Upper lobe of left lung (tissue), 6 donors: ENCODE measurements around the gene KCNC2. TPM values are rescaled to one million over a fixed set of nuclear protein-coding genes. Genes with fewer than 3 reads are reported as not detected.

ENCODE experiments used
- ATAC-seq, 2 donors: fragments of 200-7000 bp; cut with Tn5 transposase; one replicate each; pipeline ENCODE4 v1.9.1; 2022; ENCODE audit warnings: mild to moderate bottlenecking in 2 of 2, moderate library complexity in 2 of 2; ENCODE audit not compliant: low FRiP score in 2 of 2
- DNase-seq, 2 donors: peaks; one replicate each; pipeline ENCODE4 v3.0.0-alpha.2; 2019 to 2020
- H3K27ac ChIP-seq, 4 donors: fragments of 200-600 bp; sonication (generic); one replicate each; pipeline ENCODE4 v1.5.1; 2016 to 2019
- H3K27me3 ChIP-seq, 4 donors: fragments of 200-600 bp; sonication (generic); one replicate each; pipeline ENCODE4 v1.5.1; 2017 to 2019
- H3K36me3 ChIP-seq, 4 donors: fragments of 200-600 bp; sonication (generic); one replicate each; pipeline ENCODE4 v1.5.1; 2016 to 2019
- H3K4me1 ChIP-seq, 4 donors: fragments of 200-600 bp; sonication (generic); one replicate each; pipeline ENCODE4 v1.5.1; 2018 to 2019
- H3K4me3 ChIP-seq, 4 donors: fragments of 200-600 bp; sonication (generic); one replicate each; pipeline ENCODE4 v1.5.1; 2017 to 2019; ENCODE audit warnings: mild to moderate bottlenecking in 2 of 4, moderate library complexity in 1 of 4
- H3K9me3 ChIP-seq, 4 donors: fragments of 200-600 bp; sonication (generic); one replicate each; pipeline ENCODE4 v1.5.1; 2018 to 2019
- CTCF ChIP-seq, 6 experiments: fragments of 450-650 bp in 4 of 6; fragments of 200-600 bp in 2 of 6; sonication (generic) in 2 of 6; IDR thresholded peaks; one replicate each; pipeline ENCODE4 v1.5.1; 2016 to 2019; ENCODE audit warnings: antibody characterized with exemption in 6 of 6
- EP300 ChIP-seq, 4 donors: sonication (generic); formaldehyde crosslinking; IDR thresholded peaks; one replicate each; pipeline ENCODE4 v1.5.1; 2017; ENCODE audit warnings: antibody characterized with exemption in 4 of 4, control low read depth in 2 of 4
- POLR2A ChIP-seq, 4 donors: fragments of 450-650 bp; IDR thresholded peaks; one replicate each; pipeline ENCODE4 v1.5.1; 2016 to 2017; ENCODE audit warnings: antibody characterized with exemption in 4 of 4, mild to moderate bottlenecking in 2 of 4
- POLR2AphosphoS5 ChIP-seq, 2 donors: sonication (generic); formaldehyde crosslinking; IDR thresholded peaks; one replicate each; pipeline ENCODE4 v1.5.1; 2017; ENCODE audit warnings: antibody characterized with exemption in 2 of 2
- WGBS, 2 donors: methylation state at CpG; one replicate each; pipeline ENCODE4 v1.1.5; 2017 to 2018; 5-methylcytosine and 5-hydroxymethylcytosine counted together
- total RNA-seq, 6 donors: library from RNA; depleted of rRNA in 4 of 6; stranded (reverse); fragments of >200 nt in 4 of 6; gene quantifications; one replicate each; pipeline versions ENCODE4 v1.1.0 to v1.2.1, GENCODE V29; 2016 to 2021
- donor health status: DM: no; HTN: no; CAD: no; lungs with moderate emphysema.
- donor health status: DM: no; HTN: yes; CAD: no; lungs with severe emphysema.

Gene KCNC2
- total RNA-seq, 6 donors from 2014 or later = not detected

- ATAC-seq = no peak
- 48 to 87% methylated on average over 1 of the region's 1 CpG for WGBS, 2 donors
- no peak for DNase-seq
- Histone ChIP-seq H3K9me3 (peaks cover 0 to 6% (median 0%) of the 10 kb centered on the region in 4 donors), H3K4me3 (no peak overlapping the region), H3K36me3 (no peaks in the 10 kb centered on the region), H3K27ac (no peak overlapping the region), H3K4me1 (no peaks in the 10 kb centered on the region), H3K27me3 (no peaks in the 10 kb centered on the region)
- no peak for TF ChIP-seq POLR2A (IDR thresholded peaks at IDR 0.05)
- no peak for TF ChIP-seq EP300 (IDR thresholded peaks at IDR 0.05)
- no peak for TF ChIP-seq CTCF (IDR thresholded peaks at IDR 0.05)
- no peak for TF ChIP-seq POLR2AphosphoS5 (IDR thresholded peaks at IDR 0.05)
Measured at GRCh38 chr12:75236206-75236605, 26.6 kb upstream of the KCNC2 start.

GRCh38 chr12:75227132-75227531, 17.5 kb upstream of the KCNC2 start:
- Histone ChIP-seq H3K27ac (no peak overlapping the region), H3K4me3 (no peak overlapping the region), H3K36me3 (no peaks in the 10 kb centered on the region), H3K4me1 (no peaks in the 10 kb centered on the region), H3K27me3 (no peaks in the 10 kb centered on the region), H3K9me3 (no peaks in the 10 kb centered on the region)
- no peak for ATAC-seq
- DNase-seq = no peak
- TF ChIP-seq POLR2AphosphoS5 (IDR thresholded peaks at IDR 0.05) = no peak
- TF ChIP-seq POLR2A (IDR thresholded peaks at IDR 0.05) = no peak
- no peak for TF ChIP-seq EP300 (IDR thresholded peaks at IDR 0.05)
- no peak for TF ChIP-seq CTCF (IDR thresholded peaks at IDR 0.05)
- WGBS, 2 donors = 81 to 82% methylated on average over 1 of the region's 1 CpG

- WGBS, 2 donors = 36 to 41% methylated on average over 3 of the region's 3 CpGs
- DNase-seq = no peak
Measured at GRCh38 chr12:75212072-75212471, 2.4 kb upstream of the KCNC2 start.

GRCh38 chr12:75208856-75209811, 505 bp downstream of the KCNC2 start:
- no peak overlapping the region for H3K27ac ChIP-seq
- peaks cover 0 to 13% (median 0%) of the 10 kb centered on the region in 4 donors for H3K4me1 ChIP-seq
- no peak overlapping the region for H3K4me3 ChIP-seq
- H3K9me3 ChIP-seq = peaks cover 0 to 4% (median 0%) of the 10 kb centered on the region in 4 donors
- peak; percentile 44 to 46 for ATAC-seq
- H3K27me3 ChIP-seq = peaks cover 0 to 26% (median 12%) of the 10 kb centered on the region in 4 donors
- TF ChIP-seq POLR2A (IDR thresholded peaks at IDR 0.05) = no peak
- no peak for TF ChIP-seq CTCF (IDR thresholded peaks at IDR 0.05)
- no peak for TF ChIP-seq EP300 (IDR thresholded peaks at IDR 0.05)
- TF ChIP-seq POLR2AphosphoS5 (IDR thresholded peaks at IDR 0.05) = no peak
- H3K36me3 ChIP-seq = no peaks in the 10 kb centered on the region
- 4 to 7% methylated on average over 23 to 42 of the region's 50 CpGs for WGBS, 2 donors
- DNase-seq = peak in 1 of 2 donors; percentile 77

More at GRCh38 chr12:75212072-75212471, 2.4 kb upstream of the KCNC2 start:
- no peaks in the 10 kb centered on the region for H3K36me3 ChIP-seq
- H3K27ac ChIP-seq = no peak overlapping the region
- TF ChIP-seq CTCF (IDR thresholded peaks at IDR 0.05) (no peak), POLR2A (IDR thresholded peaks at IDR 0.05) (no peak), POLR2AphosphoS5 (IDR thresholded peaks at IDR 0.05) (no peak), EP300 (IDR thresholded peaks at IDR 0.05) (no peak)
- H3K9me3 ChIP-seq = peaks cover 0 to 4% (median 0%) of the 10 kb centered on the region in 4 donors
- ATAC-seq = no peak
- no peak overlapping the region for H3K4me3 ChIP-seq
- peaks cover 0 to 20% (median 11%) of the 10 kb centered on the region in 4 donors for H3K27me3 ChIP-seq
- peaks cover 0 to 13% (median 0%) of the 10 kb centered on the region in 4 donors for H3K4me1 ChIP-seq
